Mucosa of descending colon (tissue), 3 donors: Measurements from ENCODE around the gene AIM2. TPM values are rescaled to one million over a fixed set of nuclear protein-coding genes. Genes with fewer than 3 reads are reported as not detected.

Experiments
- ATAC-seq: fragments of 200-7000 bp; cut with Tn5 transposase; one replicate; pipeline ENCODE4 v1.9.1; 2020; ENCODE audit warnings: mild to moderate bottlenecking, moderate library complexity
- DNase-seq, 3 donors: peaks; one replicate each; pipeline ENCODE4 v3.0.0-alpha.2; 2020
- H3K36me3 ChIP-seq: fragments of 200-600 bp; one replicate; pipeline ENCODE4 v1.8.0; 2021; ENCODE audit warnings: low read depth, mild to moderate bottlenecking
- H3K4me1 ChIP-seq: fragments of 200-600 bp; one replicate; pipeline ENCODE4 v1.8.0; 2021; ENCODE audit warnings: low read depth, mild to moderate bottlenecking
- H3K4me3 ChIP-seq: fragments of 200-600 bp; one replicate; pipeline ENCODE4 v1.8.0; 2021; ENCODE audit warnings: mild to moderate bottlenecking
- H3K9me3 ChIP-seq: fragments of 200-600 bp; one replicate; pipeline ENCODE4 v1.8.0; 2021; ENCODE audit warnings: mild to moderate bottlenecking
- CTCF ChIP-seq: fragments of 200-600 bp; IDR thresholded peaks from one replicate; pipeline ENCODE4 v1.8.0; 2022; ENCODE audit warnings: antibody characterized with exemption, mild to moderate bottlenecking
- intact Hi-C, 2 donors: fragments of 100-400 bp; cut with DNase I in 1 of 2; cut with micrococcal nuclease in 1 of 2; formaldehyde crosslinking; loops; one replicate each; pipeline versions ENCODE4 v1.11.0 to v1.11.1; 2022; cut with DNase I, micrococcal nuclease
- total RNA-seq, 3 donors: library from RNA; stranded (reverse); fragmentation: NEBNext Ultra II Directional in 2 of 3; extraction: Animal tissue kit (Norgen Biotek cat#: 25700) in 2 of 3; gene quantifications; one replicate each; pipeline versions ENCODE4 v1.2.1 to v1.2.4, GENCODE V29; 2021 to 2023
- donor health status: DM: no; HTN: no; CAD: no; lungs with moderate emphysema.
- donor health status: DM: no; HTN: no; CAD: no.
- donor health status: DM: no; HTN: yes; CAD: no.

Gene AIM2
- total RNA-seq, 3 donors from 2014 or later, result 0.38 to 1.0 (median 0.61) TPM

DNA sequence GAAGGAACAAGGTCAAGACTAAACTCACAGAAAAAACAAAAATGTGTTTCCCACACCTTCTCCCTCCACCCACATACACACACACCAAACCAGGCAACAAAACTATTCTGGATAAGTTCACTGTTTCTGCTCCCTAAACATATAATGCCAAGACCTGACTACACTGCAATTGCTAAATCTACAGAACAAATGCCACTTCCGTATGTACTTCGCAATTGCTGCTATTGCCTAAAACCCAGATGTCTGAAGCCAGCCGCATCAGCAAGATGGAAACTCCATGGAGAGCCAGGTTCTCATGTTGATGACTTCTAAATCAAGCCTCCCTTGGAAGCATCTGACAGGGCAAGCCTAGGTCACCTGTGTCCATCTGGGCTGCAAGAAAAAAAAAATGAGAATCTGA is 8.3 kb upstream of the AIM2 start:
- Histone ChIP-seq H3K36me3 (no peaks in the 10 kb centered on the region), H3K4me1 (no peaks in the 10 kb centered on the region), H3K9me3 (no peaks in the 10 kb centered on the region), H3K4me3 (no peak overlapping the region)
- DNase-seq (no peak), ATAC-seq (no peak)
- no peak for TF ChIP-seq CTCF
- intact Hi-C loops, result no loop called here

GRCh38 chr1:159084152-159084551 is 7.6 kb upstream of the AIM2 start:
- Histone ChIP-seq H3K4me3 (no peak overlapping the region), H3K9me3 (no peaks in the 10 kb centered on the region), H3K4me1 (no peaks in the 10 kb centered on the region), H3K36me3 (no peaks in the 10 kb centered on the region)
- ATAC-seq (no peak), DNase-seq (no peak)
- no peak for TF ChIP-seq CTCF
- intact Hi-C loops, result no loop called here

GRCh38 chr1:159083013-159083412 is 6.4 kb upstream of the AIM2 start:
- H3K36me3 ChIP-seq, result no peaks in the 10 kb centered on the region
- H3K4me3 ChIP-seq, result no peak overlapping the region
- ATAC-seq, result no peak
- H3K9me3 ChIP-seq, result no peaks in the 10 kb centered on the region
- no peaks in the 10 kb centered on the region for H3K4me1 ChIP-seq
- DNase-seq, result no peak
- no peak for TF ChIP-seq CTCF
- intact Hi-C loops, result no loop called here

- ATAC-seq (no peak), DNase-seq (no peak)
- Histone ChIP-seq H3K4me1 (no peaks in the 10 kb centered on the region), H3K4me3 (no peak overlapping the region), H3K9me3 (no peaks in the 10 kb centered on the region), H3K36me3 (no peaks in the 10 kb centered on the region)
- TF ChIP-seq CTCF, result no peak
- intact Hi-C loops, result no loop called here
These were observed 5.1 kb upstream of the AIM2 start for GRCh38 chr1:159081626-159082025.

- H3K4me1 ChIP-seq, result no peaks in the 10 kb centered on the region
- TF ChIP-seq CTCF, result no peak
- ATAC-seq (no peak), DNase-seq (no peak)
- H3K4me3 ChIP-seq, result no peak overlapping the region
- H3K36me3 ChIP-seq, result no peaks in the 10 kb centered on the region
- intact Hi-C loops, result no loop called here
- no peaks in the 10 kb centered on the region for H3K9me3 ChIP-seq
These were observed 3.0 kb upstream of the AIM2 start for GRCh38 chr1:159079525-159079924.
